NCI-H187 treated with DMSO at 0.1 percent for 48 hours (cell line): ENCODE measurements around the gene GLIS1.

ENCODE experiments used
- DNase-seq: peaks from one replicate; lab custom pipeline; 2025; lab: John Stamatoyannopoulos, UW

Gene GLIS1

DNA sequence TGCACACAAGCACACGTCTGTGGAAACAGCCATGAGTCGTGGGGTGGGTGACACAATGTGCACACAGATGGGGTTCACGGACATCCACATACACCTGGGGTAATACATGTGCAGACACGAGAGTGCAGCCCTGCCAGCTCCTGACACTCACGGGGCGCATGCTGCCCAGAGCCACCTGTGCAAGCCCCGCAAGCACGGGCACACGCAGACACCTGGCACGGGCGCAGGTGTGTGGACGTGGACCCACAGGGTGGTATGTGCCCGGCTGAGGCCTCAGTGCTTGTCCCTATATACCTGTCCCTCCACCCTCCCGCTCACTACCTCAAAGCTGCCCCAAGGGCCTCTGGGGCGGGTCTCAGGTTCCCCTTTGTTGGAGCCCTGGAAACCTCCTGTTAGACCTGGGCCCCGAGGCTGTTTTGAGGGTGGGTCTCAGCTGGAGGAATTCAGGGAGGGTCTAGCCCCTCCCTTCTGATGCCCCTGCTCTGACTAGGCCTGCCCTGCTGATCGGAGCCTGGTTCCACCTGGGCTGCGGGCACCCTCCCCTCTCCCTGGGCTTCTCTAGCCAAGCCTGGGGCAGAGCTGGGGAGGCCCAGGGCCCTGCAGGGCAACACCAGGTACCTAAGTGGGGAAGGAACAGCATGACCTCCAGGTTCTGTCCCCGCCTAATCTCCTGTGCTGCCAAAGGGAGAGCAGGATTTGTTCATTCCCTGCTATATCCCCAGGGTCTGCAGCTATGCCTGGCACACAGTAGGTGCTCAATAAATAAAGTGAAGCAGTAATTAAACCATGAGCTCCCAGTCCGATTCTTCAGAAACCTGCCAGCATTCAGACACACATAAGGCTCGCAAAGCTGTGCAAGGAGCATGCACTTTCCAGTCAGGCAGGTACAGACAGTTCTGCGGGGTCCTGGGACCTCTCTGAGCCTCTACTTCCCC lies 230.6 kb downstream of the GLIS1 start:
- DNase-seq: no peak

- no peak for DNase-seq
Measured at GRCh38 chr1:53507116-53507820, 231.7 kb downstream of the GLIS1 start.

- DNase-seq: no peak
Measured at GRCh38 chr1:53506355-53507050, 232.5 kb downstream of the GLIS1 start.

GRCh38 chr1:53505891-53506290 lies 233.1 kb downstream of the GLIS1 start:
- DNase-seq: no peak

- no peak for DNase-seq
Measured at GRCh38 chr1:53505401-53505800, 233.6 kb downstream of the GLIS1 start.

DNA sequence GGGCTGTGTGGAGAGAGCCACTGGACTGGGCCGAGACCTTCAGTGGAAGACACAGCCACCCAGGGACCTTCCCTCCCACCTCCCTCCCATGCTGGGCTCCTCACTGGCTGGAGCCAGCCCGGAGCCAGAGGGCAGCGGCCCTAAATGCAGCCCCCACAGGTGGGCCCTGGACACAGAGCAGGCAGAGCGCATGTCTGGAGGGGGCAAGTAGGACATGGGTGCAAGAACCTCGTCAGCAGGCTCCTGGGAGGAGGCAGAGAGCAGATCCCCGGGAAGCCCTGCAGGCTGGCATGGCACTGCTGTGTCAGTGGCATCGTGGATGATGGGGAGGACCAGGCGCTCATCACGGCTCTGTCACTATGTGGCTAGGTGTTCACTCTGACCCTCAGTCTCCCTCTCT lies 234.1 kb downstream of the GLIS1 start:
- DNase-seq: no peak

GRCh38 chr1:53503433-53504217 lies 235.3 kb downstream of the GLIS1 start:
- no peak for DNase-seq

GRCh38 chr1:53502641-53503432 lies 236.1 kb downstream of the GLIS1 start:
- no peak for DNase-seq

- DNase-seq: no peak
Measured at GRCh38 chr1:53501065-53502005, 237.6 kb downstream of the GLIS1 start.

GRCh38 chr1:53500204-53501064 lies 238.5 kb downstream of the GLIS1 start:
- DNase-seq: no peak

DNA sequence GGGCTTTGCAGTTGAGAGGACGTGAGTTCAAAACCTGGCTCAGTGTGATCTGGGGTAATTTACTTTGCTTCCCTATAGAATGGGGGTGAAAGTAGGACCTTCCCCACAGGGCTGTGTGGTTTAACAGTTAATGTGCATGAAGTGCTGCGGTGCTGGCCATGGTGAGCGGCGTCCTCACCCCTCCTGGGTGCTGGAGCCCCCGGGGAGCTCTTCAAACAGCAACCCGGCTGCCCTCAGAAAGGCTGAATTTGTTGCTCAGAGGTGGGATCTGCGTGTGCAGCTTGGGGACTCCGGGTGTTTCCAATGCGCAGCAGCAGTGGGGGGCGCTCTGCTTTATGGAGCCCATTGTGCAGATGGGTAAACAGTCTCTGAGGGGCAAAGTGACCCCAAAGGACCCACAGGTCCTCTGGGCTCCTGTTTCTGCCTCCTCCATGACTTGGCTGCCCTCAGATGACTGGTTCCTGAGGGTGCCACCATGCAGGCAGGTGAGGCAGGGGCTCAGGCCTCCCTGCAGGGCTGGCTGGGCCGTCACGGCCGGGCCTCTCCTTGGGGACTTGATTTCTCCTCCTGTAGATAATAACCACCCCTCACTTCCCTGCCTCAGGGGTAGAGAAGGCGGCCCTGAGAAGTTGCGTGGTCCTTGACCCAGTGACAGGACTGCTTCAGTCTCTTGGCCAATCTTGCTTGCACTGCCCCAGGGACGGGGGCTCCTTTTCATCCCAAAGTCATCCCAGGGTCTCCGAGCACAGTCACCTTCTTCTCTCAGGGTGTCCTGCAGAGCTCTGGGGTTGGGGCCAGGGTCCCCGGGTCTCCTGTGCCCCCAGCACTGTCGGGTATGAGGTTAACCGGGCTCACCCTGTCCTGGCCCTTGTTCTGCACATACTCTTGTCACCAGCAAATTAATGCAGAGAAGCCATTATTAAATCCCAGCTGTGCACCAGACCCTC lies 239.4 kb downstream of the GLIS1 start:
- no peak for DNase-seq

DNA sequence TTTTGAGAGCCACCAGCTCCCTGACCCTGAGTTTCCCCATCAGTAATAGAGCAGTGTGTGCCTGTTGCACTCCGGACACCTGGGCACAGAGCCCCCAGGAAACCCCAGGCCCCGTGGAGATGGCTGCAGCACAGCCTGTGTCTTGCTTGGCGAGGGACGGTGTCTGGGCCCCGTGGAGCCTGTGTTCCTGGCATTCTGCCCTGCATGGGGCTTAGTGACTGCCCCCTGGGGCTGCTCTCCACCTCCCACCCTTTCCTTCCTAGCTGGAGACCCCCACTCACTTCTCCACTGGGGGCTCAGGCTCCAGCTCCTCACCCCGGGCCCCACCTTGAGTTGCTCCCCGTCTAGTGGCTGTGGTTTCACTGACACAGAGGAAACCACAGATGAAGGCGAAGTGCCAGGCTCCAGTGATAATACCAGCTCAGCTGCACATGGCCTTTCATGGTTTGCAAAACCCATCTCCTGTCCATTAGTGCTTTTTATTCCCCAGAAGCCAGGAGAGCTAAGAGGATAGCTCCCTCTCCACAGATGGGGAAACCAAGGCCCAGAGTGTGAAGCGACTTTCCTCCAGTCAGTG lies 240.3 kb downstream of the GLIS1 start:
- no peak for DNase-seq

- DNase-seq: no peak
Measured at GRCh38 chr1:53495633-53496345, 243.2 kb downstream of the GLIS1 start.

DNA sequence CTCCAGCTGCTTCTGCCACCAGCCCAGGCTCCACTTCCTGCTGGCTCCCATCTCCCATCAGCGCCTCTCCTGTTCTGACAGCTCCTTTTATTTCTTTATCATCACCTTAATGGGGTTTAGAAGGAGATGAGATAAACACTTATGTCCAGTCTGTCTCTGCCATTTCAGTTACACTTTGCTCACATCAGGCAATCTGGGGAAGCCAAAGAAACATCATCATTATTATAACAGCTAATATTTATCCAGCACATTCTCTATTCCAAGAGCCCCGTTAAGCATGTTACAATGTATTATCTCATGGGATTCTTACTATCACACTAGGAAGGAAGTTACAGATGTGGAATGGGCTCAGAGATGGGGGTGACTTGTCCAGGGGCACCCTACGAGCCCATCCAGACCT lies 248.6 kb downstream of the GLIS1 start:
- DNase-seq: no peak

GRCh38 chr1:53486395-53487026 lies 252.5 kb downstream of the GLIS1 start:
- no peak for DNase-seq
